GM18868 (cell line): ENCODE results near the gene ZBTB44.

Experiments used
- ATAC-seq: cut with Tn5 transposase; IDR thresholded peaks from one replicate; pipeline ENCODE4 v1.9.1; 2021; ENCODE audit warnings: mild to moderate bottlenecking, moderate library complexity; ENCODE audit not compliant: unreplicated experiment

The ZBTB44 gene

GRCh38 chr11:130179396-130180306 is 135.1 kb downstream of the ZBTB44 start:
- ATAC-seq = no peak

GRCh38 chr11:130178441-130179339 is 136.0 kb downstream of the ZBTB44 start:
- no peak for ATAC-seq

GRCh38 chr11:130177782-130178181 is 136.9 kb downstream of the ZBTB44 start:
- no peak for ATAC-seq
